ENCODE data around the gene DRC1.

DNA sequence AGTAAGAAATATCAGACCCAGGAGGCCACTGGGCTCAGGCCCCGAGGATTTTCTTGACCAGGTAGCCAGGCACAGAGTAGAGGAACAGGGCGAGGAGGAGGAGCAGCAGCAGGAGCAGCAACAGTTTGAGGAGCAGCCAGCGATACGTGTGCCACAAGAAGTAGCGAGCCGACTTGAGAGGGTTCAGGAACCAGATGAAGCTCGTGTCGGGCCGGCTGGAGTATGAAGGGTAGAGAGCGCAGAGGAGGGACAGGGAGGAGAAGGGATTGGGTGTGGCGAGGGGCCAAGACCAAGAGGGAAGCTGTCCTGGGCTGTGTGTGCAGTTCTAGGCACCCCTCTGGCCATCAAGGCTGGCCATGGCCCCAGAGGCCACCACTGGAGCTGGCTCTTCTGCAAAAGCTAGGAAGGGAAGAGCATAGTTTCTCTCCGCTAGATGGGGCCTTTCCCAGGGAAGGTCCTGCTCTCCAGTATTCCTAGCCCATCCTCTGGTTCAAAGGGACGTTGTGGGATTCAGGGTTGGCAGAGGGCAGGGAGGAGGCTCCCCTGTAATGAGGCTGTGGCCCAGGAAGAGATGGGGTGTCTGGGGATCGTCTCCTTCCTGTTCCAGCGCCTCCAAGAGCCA, 58.4 kb downstream of the DRC1 start:
- TF ChIP-seq, protein P1, sequence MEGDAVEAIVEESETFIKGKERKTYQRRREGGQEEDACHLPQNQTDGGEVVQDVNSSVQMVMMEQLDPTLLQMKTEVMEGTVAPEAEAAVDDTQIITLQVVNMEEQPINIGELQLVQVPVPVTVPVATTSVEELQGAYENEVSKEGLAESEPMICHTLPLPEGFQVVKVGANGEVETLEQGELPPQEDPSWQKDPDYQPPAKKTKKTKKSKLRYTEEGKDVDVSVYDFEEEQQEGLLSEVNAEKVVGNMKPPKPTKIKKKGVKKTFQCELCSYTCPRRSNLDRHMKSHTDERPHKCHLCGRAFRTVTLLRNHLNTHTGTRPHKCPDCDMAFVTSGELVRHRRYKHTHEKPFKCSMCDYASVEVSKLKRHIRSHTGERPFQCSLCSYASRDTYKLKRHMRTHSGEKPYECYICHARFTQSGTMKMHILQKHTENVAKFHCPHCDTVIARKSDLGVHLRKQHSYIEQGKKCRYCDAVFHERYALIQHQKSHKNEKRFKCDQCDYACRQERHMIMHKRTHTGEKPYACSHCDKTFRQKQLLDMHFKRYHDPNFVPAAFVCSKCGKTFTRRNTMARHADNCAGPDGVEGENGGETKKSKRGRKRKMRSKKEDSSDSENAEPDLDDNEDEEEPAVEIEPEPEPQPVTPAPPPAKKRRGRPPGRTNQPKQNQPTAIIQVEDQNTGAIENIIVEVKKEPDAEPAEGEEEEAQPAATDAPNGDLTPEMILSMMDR (conservative IDR thresholded peaks at IDR 0.05; ENCODE audit: low read length), result no peak
- TF ChIP-seq EZH2phosphoT487 (IDR thresholded peaks at IDR 0.05; ENCODE audit: borderline replicate concordance, low read depth, low read length), result no peak
